HG02884 (cell line): ENCODE data around the gene CTIF.

Experiments
- ATAC-seq: cut with Tn5 transposase; IDR thresholded peaks from one replicate; pipeline ENCODE4 v1.9.1; 2021; ENCODE audit warnings: mild to moderate bottlenecking, moderate library complexity; ENCODE audit not compliant: unreplicated experiment

Gene CTIF

DNA sequence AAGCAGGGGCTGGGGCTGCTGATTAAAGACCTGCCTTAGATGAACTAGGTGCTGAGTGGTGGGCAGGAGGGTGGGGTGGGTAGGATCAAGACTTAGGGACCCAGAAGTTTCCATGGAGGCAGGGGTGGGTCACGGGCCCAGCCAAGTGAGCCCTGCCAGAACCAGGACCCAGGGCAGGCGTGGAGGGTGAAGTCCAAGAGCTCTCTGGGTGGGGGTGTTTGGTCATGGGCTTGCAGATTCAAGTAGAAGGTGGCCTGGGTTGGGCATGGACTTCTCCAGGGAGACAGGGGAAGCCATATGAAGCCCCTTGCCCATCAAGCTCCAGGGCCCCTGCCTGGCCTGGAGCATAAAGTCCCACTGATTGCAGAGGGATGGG, 243.1 kb downstream of the CTIF start:
- ATAC-seq = no peak

DNA sequence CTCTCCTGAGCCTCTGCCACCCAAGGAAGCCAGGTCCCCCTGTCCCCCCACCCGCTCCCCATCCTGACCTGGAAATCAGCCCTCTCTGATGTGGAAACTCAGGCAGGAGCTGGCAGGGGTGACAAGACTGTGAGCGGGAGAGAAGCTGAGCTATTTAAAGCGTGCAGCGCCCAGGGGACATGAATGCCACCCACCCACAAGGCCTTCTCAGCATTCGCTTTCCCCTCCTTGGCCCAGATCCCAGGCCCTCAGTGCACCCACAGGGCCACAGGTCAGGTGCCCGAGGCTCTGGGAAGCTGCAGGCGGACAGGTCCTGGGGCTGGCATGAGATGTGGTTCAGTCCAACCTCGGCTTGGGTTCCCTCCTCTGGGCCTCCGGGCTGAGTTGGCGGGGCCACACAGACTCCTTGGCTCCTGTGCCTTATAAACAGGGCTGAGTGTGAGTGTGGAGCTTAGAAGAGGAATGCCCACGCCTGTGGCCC, 243.6 kb downstream of the CTIF start:
- ATAC-seq = no peak

DNA sequence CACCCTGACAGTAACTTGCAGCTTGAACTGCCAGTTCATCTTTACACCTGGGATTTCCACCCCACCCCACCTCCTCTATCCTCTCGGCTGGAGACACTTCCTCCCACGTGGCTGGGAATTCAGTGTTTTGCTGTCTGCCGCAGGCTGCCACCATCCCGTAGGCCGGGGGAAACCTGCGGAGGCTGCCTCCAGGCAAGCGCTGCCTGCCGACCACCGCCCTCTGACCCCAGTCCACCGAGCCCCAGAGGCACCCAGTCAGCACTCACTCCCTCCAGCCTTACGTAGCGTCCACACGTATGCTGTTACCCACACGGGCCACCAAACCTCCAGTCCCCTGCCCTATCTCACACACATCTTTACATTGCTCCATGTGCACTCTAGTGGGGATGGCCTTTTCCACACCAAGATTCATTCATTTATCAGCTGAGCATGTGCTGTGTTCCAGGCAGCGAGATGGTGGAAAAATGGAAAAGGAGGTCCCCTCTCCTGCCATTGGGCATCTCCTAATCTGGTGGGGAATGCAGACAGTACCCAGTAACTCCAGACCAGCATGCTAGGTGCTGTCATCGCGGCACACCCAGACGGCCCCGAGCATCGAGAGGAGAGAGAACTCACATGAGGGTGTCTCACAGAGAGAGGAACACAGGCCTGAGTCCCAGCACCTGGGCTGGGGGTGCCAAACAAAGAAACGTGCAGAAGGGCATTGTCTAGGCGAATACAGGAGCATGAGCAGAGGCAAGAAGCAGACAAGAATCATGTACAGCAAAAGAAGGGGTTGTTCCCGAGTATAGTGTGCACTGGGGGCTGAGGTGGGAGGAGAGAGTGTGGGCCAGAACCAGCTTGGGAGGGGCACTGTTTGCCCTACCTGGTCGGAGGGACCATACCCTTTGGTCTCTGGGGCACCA, 245.0 kb downstream of the CTIF start:
- ATAC-seq = no peak

DNA sequence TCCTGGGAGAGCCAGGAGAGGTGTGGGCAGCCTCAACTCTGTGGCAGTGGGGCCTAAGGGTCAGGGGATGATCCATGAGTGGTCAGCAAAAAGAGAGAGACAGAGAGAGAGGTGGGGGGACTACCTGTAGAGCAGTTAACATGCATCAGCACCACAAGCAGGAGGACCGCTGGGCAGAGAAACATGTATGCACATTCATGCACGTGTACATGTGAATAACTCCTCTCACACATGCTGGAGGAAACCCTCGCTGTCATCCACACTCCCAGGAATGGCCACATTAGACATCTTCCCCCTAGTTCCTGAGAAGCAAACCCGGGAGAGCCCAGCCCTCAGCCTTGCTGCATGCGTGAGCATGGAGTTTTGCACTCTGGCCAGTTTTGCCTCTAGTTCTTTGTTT, 245.8 kb downstream of the CTIF start:
- no peak for ATAC-seq

DNA sequence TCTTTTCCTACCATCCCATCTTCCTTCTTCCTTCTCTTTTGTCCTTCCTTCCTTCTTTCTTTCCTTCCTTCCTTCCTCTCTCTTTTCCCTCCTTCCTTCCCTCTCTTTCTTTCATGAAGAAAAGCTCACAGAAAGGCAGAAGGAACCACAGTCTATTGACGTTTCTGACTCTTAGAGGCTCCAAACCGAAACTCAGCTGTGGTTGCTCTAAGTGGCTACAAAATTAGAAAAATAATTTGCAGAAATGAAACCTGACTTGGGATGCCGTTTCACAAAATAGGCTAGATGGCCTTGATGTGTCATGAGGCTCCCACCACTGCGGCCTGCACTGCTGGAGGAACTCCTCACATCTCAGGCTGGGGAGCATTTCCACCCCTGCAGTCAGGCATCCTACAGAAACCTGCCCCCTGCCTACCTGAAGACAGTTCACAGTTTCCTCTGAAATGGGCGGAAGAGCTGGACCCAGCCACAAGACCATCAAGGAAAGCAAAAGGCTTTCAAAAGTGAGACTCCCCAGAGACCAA, 246.3 kb downstream of the CTIF start:
- peak; percentile 90 for ATAC-seq

DNA sequence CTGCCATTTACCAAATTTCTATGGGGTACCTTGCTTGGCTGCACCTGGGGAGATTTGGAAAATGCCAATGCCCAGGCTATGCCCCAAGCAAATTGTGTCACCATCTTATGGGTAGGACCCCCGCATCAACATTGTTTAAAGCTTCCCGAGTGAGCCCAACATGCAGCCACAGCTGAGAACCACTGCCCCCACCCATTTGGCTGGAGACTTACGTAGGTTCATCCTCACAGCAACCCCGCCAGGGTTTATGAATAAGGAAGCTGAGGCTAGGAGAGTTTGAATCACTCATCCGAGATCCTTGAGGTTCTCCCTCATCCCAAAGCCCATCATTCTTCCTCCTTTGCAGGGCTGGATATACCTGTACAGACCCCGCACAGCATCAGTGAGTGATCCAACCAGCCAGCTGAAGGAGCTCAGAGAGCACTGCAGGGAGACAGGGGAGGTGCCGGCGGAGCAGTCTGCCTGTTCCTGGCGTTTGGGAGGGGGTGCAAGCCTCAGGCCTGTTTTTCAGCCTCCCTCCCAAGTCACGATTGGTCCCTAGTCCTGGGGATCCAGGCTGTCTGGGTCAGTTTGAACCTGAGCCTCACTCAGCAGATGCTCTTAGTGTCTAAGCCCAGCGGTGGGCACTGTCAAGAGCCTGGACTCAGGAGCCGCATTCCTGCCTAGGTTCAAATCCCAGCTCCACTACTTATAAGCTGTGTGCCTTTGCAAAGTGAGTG, 247.1 kb downstream of the CTIF start:
- no peak for ATAC-seq

DNA sequence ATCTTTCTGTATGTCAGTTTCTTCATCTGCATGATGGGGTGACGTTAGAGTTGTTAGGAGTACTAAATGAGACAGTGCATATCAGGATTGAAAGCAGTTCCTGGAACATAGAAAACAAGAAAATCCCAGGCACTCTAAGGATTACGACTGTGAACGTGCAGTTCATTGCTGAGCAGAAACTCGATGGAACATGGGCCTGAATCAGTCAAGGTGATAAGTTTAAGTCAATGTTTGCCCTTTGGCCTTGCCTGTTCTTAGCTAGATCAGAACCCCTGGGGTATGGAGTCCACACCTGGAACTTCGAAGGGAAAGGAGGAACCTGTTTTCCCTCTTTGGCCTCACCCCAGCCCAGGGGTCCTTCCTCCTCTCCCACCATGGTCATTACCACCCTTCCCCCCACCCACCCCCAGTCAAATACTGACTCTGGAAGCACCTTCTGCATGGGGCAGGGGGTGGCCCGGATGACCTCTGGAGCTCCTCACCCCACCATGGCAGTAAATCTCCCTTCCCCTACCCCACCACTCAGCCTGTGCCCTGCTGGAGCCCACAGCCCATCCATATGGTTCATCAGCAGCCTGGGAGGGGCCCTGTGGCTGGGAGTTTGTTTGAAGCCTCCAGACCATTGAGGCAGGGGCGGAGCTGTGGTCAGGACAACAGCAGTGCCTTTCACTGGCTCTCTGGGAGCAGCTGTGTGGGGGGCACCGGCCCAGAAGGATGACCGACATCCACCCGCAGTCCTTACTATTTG, 247.8 kb downstream of the CTIF start:
- no peak for ATAC-seq

DNA sequence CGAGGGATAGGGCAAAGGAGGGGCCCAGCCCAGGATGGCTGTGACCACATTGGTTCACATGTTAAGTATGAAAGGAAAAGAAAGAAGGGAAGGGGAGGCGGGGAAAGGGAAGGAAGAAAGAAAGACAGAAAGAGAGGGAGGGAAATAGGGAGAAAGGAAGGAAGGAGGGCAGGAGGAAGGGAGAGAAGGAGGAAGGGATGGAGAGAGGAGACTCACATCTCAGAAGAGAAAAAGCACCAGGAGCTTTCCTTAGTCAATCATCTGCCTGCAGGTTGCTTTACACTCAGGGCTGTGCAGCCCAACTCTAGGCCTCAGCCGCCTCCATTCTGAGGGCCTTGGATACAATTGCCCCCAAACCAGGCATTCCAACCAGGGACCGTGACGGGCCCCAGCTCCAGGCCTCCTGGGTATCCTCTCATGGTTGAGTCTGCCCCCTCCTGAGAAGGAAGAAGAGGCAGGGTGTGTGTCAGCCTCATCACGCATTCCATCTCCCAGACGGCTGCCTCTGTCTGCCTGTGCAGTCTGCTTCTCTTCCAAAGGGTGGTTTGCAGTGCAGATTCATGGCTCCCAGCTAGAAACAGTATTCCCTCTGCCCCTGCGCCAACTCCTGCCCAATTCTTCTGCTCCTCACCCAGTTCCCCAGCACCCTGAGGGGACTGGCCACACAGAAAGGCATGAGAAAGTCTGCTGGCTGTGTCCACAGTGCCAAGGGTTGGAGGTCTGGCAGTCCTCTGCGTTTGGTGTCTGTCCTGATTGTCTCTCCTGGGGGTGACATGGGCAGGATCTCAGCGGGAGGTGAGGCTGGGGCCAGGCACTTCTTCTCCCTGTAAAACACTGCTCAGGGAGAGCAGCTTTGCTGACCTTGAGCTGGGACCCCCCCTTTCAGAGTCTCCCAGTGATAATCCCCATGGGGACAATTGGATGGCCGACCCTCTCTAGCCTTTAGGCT, 248.6 kb downstream of the CTIF start:
- ATAC-seq = no peak

DNA sequence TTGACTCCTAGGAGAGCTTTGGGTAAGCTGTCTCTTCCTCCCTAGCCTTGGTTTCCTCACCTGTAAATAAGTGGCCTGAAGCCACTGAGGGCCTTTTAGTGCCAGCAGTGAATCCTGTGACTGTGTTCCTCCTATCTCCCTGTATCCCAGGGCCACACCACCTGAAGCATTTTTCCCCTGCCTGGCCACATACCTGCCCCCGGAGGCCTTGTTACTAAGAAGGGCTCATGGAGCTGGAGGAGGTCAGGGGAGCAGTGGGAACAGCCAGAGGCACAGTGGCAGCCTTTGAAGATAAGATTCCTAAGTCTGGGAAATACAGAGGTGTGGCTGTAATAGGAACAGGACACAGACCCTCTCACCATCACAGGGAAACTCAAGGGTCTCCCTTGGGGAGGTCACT, 249.5 kb downstream of the CTIF start:
- no peak for ATAC-seq

DNA sequence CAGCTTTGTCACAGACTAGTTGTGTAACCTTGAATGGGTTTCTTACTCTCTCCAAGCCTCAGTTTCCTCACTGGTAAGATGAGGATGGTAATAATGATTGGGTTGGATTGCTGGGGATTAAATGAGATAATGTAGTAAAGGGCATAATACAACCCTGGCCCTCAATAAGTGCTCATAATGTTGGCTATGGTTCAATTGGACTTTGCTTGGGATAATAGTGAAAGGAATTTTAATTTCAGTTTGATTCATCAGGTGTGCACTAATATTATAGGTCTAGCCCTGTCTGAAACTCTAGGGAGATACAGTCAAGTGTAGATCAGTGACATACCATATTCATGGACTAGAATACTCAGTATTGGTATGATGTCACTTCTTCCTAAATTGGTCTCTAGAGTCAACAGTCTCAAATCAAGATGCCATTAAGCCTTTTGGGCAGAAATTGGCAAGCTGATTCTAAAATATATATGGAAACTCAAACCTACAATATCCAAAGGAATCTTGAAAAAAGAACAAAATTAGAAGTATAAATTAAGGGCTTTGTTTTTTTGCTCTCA, 250.5 kb downstream of the CTIF start:
- no peak for ATAC-seq

DNA sequence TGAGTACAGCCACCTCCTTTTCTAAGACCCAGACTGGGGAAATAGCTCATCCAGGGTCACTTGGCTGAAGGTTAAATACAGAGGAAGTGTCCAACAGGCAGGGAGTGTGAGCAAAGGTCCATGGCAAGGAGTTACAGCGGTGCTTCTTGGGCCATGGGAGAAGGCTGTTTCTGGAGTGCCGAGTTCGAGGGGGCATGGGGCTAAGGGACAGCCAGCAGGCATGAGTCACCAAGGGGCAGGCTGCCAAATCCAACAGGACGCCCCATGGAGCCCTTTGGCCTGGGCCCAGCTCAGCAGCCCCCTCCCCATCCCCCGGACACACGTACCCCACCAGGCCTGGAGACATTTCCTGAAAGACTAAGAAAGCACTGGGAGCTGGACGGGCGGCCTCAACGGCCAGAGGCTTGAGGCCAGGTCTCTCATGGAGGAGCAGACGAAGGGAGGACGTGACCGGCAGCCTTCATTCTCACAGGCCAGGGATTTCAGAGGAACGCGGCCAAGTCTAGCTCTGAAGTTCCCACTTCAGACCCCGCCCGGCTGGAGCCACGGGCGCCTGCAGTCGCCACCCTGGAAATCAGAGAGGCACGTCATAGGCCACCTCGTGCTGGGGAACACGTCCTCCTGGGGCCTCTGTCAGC, 251.5 kb downstream of the CTIF start:
- no peak for ATAC-seq

DNA sequence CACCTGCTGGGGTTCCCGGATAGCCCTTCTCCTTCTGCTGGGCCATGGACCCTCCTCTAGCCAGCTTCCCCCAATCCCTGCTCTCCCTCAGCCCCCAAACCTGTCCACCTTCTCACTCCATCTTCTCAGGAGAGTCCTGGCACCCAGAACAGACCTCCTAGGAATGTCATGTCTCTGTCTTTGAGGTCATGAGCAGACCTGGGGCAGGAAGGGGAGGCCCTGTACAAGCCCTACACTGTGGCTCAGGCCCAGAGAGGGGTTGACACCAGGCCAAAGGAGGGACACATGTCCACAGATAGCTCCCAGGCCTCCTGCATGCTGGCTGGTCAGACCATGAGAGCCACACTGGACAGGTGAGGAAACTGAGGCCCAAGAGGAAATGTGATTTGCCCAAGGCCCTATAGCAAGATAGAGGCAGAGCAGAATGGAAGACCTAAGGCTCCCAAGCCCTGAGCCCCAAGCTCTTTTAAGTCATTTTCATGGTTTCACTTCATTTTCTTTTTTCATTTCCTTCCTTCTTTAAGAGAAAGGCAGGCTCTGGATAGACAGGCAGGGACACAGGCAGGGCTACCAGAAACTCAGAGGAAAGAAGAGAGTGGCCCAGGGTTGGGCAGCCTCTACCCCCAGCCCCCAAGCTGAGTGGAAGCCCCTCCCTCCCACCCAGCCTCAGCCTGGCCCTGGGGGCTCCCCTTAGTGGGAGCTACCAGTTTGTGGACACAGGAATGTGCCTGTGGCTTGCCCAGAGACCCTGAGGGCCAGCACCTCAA, 252.2 kb downstream of the CTIF start:
- ATAC-seq = no peak

DNA sequence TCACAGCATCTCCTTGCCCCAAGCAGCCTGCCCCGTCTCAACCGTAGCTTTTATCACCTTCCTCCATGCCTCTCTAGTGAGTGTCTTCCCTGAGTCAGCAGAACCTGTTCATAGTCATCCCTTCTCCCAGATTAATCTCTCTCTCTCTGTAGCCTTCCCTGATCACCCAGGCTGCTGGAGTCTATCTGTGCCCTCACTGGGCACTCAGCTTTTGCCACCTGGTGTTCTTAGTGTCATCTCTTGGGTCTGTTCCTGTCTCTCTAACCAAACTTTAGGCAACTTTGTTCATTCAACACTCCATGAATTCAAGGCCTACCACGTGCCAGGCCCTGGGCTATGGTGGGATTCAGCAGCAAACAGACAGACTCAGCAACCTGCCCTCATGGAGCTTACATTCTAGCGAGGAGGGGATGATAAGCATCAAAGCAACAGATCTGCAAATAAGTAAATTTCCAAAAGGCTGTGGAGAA, 252.8 kb downstream of the CTIF start:
- ATAC-seq = no peak

DNA sequence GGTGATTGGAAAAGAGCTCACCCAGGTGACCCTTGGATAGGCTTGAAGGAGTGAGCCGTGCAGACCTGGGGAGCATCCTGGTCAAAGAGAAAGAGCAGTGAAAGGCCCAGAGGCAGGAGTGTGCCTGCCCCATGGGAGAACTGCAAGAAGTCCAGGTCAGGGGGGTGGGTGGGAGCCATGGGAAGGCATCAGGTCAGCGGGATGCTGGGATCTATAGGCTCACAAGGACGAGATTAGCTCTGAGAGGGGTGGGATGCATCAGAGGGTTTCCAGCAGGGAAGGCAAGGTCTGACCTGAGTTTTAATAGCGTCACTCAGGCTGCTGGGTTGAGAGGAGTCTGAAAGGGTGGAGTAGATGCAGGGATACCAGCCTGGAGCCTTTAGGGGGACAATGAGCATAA, 253.3 kb downstream of the CTIF start:
- ATAC-seq = no peak

DNA sequence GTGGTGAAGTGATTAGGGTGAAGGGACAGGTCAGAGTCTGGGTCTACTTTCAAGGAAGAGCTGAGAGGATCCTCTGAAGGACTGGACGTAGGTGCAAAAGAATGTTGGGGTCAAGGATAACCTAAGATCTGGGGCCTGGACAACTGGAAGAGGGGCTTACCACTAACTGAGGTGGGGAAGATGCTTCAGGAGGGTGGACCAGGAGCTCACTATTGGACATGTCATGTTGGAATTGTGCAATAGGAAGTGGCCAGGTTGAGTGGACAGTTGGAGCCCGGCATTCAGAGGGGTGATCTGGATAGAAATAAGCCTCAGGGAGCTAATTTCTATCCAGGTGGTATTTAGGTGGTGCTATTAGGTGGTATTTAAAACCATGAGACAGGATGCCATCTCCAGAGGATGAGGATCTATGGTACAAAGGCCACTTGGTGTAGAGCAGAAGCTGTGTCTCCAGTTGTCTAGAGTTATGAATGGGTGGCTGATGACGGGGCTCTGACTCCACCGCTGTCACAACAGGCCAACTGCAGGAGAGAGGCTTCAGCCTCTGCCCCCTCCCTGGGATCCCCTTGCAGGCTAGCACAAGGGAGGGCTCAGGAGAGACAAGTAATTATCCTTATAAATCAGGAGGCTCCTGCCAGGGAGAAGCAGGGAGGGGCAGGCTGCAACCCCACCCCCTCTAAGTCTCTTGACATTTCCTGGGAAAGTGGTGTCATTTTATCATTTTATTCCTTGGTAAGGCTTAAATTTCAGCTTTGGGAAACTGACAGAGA, 254.0 kb downstream of the CTIF start:
- ATAC-seq = no peak

DNA sequence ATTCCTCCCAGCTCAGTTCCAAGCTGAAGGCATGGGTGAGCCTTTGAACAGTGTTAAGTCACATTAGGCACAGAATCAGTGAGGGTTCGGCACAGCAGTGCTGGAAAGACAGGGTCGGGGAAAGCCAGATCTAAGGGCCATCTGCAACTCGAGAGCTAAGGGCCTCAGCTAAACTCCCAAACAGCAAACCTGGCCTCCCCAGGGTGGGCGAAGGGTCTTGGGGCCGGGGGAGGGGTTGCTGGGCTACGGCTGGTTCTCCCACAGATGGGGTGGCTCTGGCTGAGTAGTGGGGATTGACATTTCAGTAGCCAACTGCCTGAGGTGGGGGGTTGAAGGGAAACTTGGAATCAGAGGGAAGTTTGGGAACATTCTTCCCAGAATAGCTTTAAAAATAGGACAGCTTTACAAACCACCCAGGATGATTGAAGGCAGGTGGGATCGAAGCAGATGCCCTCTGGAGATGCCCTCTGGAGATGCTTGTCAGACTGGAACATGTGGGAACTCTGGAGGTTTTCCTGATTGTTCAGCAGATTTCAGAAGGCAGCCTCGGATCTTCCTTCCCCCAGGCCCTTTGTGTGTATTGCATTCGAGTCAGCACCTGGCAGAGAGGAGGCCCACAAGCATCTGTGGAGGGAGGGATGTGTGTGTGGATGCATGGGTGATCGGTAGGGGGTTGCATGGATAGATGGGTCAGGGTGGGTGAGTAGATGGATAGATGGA, 255.6 kb downstream of the CTIF start:
- ATAC-seq = no peak

DNA sequence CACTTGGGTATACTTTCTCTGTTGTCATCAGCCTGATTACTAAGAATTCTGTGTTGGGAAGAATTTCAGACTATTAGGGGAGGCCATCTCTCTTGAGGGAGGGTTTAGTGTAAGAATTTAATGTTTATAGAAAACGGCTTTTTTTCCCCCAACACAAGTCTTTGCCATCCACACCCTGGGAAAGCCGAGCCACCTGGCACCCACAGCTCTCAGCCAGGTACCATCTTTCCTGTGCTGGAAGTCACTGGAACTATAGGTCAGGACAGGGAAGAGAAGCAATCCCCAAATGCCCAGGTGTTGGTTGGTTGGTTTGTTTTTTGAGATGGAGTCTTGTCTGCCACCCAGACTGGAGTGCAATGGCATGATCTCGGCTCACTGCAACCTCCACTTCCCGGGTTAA, 256.9 kb downstream of the CTIF start:
- ATAC-seq = no peak
